HG03139 (cell line): ENCODE results near the gene SKAP1.
A peak's percentile ranks its signal among the peaks of the same experiment; 100 is the strongest.
"Not testable (repeated sequence)": the region's sequence is repeated elsewhere in the genome, so short reads cannot be mapped to it uniquely, and the experiment has no call there.

ENCODE experiments used
- ATAC-seq: cut with Tn5 transposase; IDR thresholded peaks from one replicate; pipeline ENCODE4 v1.9.1; 2021; ENCODE audit not compliant: unreplicated experiment

The SKAP1 gene

GRCh38 chr17:48247038-48247437 is 183.0 kb downstream of the SKAP1 start:
- no peak for ATAC-seq

DNA sequence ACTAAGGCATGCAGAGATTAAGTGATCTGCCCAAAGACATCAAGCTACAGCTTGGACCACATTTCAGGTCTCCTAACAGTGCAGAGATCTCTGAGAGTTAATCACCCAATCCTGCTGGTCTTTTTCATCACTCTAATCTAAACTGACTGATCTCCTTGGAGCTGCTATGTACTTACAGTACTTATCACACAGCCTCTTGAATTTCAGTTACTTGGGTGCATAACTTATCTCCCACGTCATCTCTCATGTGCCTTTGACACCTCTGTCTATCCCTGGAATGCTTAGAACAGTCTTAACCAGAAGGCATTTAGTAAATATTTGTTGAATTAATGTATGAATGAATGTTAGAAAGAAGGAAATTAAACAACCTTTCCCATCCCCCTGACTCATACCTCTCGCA is 183.4 kb downstream of the SKAP1 start:
- ATAC-seq = no peak

DNA sequence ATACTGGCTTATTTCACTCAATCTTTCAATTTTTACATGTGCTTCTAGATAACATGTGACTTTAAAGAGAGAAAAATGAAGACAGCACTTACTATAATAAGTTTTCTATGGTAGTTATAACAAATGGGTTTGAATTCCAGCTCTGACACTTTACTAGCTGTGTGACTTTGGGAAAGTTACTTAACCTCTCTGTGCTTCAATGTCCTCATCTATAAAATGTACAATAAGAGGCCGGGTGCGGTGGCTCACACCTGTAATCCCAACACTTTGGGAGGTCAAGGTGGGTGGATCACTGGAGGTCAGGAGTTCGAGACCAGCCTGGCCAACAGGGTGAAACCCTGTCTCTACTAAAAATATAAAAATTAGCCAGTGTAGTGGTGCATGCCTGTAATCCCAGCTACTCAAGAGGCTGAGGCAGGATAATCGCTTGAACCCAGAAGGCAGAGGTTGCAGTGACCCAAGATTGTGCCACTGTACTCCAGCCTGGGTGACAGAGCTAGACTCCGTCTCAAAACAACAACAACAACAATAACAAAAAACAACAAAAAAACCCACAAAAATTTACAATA is 184.5 kb downstream of the SKAP1 start:
- ATAC-seq = not testable (repeated sequence)

- no peak for ATAC-seq
These were observed 185.2 kb downstream of the SKAP1 start for GRCh38 chr17:48244814-48245213.

GRCh38 chr17:48244121-48244711 is 185.8 kb downstream of the SKAP1 start:
- no peak for ATAC-seq

DNA sequence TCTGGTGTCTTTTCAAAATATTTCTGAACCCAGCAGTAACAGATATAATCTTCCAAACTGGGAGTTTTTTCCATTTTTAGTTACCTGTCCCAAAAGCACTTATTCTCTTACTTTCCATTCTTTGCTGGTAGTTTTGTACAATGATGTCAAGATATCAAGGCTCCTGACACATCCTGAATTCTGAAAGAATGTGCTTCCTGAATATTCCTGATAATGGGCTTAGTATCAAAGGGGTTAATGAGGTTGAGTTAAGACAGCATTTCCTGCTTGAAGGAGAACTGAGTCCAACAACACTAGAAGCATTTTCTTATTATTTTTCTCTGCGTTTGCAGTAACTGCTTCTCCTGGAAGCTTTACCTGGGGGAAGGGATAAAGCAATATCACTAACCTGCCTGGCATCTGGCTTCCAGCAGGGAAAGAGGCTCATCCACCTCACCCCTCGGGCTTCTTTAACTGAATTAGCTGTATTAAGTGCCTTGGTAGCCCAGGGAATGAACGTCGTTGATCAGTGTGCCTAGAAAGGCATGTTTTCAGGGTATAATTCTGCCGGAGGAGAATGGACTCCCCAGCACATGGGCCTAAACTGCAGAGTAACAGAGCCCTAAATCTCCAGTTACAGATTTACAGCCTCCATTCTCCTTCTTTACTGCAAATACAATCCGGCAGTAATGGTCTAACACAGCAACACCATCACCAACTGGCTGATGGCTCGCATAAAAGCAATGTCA is 188.1 kb downstream of the SKAP1 start:
- no peak for ATAC-seq

- ATAC-seq = peak; percentile 91
These were observed 188.9 kb downstream of the SKAP1 start for GRCh38 chr17:48241131-48241591.

GRCh38 chr17:48240562-48241130 is 189.4 kb downstream of the SKAP1 start:
- no peak for ATAC-seq

DNA sequence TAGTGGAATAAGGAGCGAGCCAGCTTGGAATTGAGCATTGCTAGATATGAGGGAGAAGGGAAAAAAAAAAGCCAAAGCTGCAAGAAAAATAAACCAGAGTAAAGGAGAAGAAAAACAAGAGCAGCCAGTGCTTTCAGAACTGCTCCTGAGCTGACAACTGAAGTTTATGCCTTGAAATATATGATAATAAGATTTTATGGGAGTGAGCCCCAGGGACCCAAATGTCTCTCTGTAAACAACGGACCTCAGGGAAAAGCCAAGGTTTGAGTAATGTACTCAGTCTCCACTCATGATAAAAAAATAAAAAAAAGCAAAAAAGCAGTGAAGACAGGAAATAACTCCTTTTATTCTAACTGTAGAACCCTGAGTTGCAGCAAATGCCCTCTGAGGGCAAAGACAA is 189.9 kb downstream of the SKAP1 start:
- no peak for ATAC-seq

GRCh38 chr17:48239603-48239995 is 190.4 kb downstream of the SKAP1 start:
- ATAC-seq = no peak

DNA sequence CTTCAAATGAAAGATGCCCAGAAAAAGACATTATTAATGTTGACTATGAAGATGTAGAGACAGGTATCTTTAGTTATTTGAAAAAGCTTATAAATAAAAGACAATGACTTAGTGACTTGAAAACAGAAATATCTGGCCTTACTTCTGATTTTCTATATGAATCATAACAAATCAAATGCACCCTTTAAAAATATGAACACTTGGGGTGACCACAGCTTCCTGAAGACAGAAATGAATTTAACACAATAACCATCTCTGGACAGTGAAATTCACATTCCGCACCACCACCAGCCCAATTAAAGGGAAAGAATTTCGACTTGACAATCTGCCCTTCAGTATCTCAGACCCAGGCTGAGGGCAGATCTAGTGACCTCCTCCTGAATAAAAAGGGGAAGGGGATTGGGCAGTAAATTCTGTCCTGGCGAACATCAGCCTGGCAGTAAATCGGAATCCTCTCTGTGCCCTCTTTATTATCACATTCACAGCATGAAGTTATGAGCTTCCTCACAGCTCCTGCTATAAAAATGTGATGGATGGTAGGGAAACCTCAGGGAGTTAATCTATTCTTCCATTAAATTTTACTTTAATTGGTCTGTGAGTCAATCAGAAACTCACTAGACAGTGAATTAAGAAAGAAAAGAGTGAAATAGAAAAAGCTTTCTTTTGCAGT is 190.9 kb downstream of the SKAP1 start:
- ATAC-seq = no peak

DNA sequence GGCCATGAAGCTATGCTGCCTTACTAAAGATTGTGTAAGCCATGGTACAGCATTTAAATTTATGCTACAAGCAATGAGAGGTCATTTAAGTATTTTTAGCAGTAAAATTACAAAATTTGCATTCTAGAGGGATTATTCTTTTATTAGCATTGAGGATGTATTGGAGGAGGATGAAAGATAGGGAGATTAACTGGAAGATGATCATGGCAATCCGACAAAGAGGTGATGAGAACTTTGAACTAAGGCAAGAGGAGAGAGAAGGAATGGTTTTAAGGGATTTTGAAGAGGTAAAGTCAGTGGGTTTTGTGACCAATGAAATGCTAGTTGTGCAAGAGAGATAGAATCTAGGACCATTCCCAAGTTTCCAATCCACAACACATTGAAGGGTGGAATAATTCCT is 192.6 kb downstream of the SKAP1 start:
- ATAC-seq = no peak

DNA sequence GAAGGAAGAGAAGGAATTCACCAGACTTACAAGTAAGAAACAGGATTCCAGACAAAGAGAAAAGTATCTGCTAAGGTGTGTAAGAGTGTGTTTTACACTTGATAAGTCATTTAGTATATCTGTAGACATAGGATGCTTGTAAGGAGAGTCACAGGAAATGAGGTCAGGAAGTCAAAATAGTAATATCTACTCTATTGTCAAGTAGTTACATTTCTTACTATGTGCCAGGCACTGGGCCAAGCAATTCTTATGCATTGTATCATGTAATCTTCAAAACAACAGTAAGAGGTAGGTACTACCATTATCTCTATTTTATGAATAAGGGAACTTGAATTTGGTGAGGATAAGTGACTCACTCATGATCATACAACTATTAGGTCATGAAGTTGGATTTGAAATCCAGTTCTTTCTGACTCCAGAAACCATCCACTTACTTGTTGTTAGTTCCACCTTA is 193.3 kb downstream of the SKAP1 start:
- ATAC-seq = no peak

DNA sequence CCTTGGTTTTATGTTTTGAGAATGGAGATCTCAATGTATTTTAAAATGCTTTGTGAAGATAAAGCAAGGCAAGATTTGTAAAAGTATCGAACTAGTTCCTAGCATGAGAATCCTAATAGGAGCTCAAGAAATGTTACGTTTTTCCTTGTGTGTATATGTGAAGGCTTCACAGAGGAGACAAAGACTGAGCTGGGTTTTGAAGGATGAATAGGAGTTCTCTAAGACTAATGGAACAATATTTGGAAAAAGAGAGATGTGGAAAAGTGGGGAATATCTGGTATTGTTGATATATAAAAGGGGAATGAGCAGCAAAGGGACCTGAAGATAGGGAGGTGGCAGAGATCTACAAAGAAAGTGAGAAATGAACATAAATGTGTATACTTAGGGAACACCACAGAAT is 195.1 kb downstream of the SKAP1 start:
- ATAC-seq = no peak

DNA sequence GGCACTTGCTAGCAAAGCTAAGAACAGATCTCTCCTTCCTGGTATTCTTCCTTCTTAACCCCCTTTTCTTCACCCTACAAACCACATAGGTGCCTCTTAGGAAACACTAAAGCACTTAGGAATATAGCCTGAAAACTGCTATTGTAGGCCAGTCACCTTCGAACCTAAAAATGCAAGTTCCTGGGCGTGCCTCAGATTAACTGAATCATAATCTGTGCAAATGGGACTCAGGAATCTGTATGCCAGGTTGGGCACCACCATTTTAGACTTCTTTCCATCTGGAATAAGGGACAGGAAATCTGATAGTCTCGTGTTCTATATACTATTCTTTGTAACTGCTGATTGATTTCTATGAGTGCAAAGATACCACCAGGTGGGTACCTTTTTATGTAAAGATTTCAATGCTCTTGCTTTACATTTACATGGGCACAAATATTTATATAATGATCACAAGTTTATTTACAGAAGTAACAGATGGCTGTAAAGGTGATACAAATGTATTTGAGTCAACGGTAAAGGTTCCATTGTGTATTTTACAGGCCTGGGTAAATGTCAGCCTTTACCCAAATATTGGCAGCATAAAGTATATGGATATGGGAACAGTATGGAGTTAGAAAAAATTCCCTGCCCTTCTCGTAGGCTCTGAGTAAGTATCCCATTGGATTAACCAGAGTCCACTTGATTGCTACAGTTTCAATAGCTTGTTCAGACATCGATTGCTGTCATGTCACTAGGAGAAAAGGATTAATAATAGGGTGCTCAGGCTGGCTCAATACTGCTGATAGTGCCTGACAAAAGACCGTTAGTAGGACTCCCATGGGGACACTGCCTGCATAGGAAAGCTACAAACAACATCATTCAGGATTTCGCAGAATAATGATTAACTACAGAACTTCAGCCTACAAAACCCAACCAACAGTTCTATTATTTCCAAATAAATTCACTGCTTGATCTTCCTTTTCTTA is 197.7 kb downstream of the SKAP1 start:
- ATAC-seq = no peak

DNA sequence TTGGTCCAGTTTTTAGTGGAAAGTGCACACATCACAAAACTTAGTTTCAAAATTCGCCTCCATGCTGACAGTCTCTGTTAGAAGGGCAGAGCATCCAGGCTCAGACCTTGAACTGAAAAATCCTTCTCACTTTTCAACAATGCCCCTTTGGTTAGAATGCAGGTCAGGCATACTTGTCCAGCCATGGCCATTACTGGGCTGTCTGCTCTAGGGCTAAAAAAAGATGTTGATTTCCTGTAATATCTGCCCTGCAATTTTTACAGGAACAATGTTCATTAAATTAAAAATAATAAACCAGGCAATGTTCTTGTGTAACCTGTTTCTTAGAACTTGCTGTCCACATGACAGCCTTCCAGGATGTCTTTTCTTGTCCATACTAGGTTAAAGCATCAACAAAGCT is 200.1 kb downstream of the SKAP1 start:
- no peak for ATAC-seq

GRCh38 chr17:48228720-48229119 is 201.3 kb downstream of the SKAP1 start:
- ATAC-seq = no peak

DNA sequence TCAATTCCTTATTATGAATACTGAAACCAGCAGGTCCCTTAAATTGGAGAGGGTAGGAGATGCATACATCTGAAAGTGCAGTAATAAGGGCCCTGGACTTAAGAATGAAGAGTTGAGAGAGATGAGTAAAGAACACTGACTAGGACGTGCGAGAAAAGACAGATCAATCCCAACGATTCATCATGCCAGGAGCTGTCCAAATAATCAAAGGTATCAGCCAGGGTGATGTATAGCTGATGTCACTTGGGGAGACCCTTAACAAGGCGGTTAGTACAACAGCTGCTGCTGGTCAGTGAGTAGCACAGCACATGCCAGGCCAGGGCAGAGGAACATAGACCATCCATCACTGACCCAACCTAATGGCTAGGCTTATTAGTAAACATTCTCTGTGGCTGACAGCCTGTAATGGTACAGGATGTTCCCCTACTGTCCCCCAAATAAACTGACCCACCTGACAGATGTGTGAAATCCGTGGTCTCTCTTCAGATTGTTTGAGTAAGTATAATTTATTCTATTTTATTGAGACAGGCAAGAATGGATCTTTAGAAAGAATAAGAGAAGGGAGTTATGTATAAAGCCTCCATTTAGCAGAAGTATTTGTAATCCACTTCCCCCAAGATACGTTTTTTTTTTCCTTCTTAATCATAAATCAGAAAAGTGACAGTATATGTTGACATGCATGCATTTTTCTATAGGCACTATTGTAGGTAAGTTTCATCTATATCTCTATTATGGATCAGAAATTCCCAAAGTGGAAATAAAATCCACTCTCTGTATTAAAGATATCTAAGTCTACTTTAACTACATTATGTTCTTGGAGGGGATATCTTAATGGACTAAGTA is 204.1 kb downstream of the SKAP1 start:
- ATAC-seq = no peak

DNA sequence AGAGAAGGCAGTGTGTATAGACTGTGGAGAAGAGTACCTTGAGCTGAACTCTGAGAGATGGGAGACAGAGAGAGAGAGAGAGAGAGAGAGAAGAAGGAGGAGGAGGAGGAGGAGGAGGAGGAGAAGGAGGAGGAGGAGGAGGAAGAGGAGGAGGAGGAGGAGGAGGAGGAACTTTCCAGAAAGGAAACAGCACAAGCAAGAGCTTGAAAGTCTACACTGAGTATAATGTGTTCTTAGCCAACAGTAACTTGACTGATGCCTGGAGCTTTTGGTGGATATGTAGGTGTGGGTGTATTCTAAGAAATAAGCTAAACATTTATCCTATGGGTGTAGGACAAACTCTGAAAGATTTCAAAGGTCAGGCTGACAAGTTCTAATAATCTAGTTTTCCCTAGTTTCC is 206.1 kb downstream of the SKAP1 start:
- ATAC-seq = no peak
